Adipocyte (in vitro differentiated cells): Measurements from ENCODE around the gene HTR3E.

ENCODE experiments used
- DNase-seq: peaks from one replicate; pipeline ENCODE4 v3.0.0-alpha.2; 2015; ENCODE audit warnings: low read depth
- H3K27me3 ChIP-seq: replicated peaks from 2 replicates; pipeline ENCODE4 v1.7.0; 2013; ENCODE audit warnings: mild to moderate bottlenecking, low read length, moderate library complexity; ENCODE audit not compliant: control insufficient read depth, insufficient read depth
- H3K36me3 ChIP-seq: 2 replicates; pipeline ENCODE4 v1.7.0; 2013; ENCODE audit warnings: low read length, mild to moderate bottlenecking, moderate library complexity; ENCODE audit not compliant: control insufficient read depth, insufficient read depth, severe bottlenecking
- H3K4me1 ChIP-seq: 2 replicates; pipeline ENCODE4 v1.7.0; 2013; ENCODE audit warnings: mild to moderate bottlenecking, low read length, moderate library complexity; ENCODE audit not compliant: control insufficient read depth, insufficient read depth
- H3K4me3 ChIP-seq: 2 replicates; pipeline ENCODE4 v1.7.0; 2013; ENCODE audit warnings: mild to moderate bottlenecking, low read length, moderate library complexity
- H3K9ac ChIP-seq: 2 replicates; pipeline ENCODE4 v1.7.0; 2013; ENCODE audit warnings: mild to moderate bottlenecking, low read length, moderate library complexity
- H3K9me3 ChIP-seq: 2 replicates; pipeline ENCODE4 v1.7.0; 2013; ENCODE audit warnings: mild to moderate bottlenecking, low read length, moderate library complexity; ENCODE audit not compliant: control insufficient read depth

HTR3E gene

GRCh38 chr3:184075901-184076300, 21.0 kb upstream of the HTR3E start:
- DNase-seq: no peak
- H3K4me1 ChIP-seq: no peaks in the 10 kb centered on the region
- no peaks in the 10 kb centered on the region for H3K36me3 ChIP-seq
- H3K9ac ChIP-seq: no peak overlapping the region
- H3K9me3 ChIP-seq: no peaks in the 10 kb centered on the region
- H3K4me3 ChIP-seq: no peak overlapping the region
- peaks cover 12% of the 10 kb centered on the region for H3K27me3 ChIP-seq

GRCh38 chr3:184077881-184078280, 19.0 kb upstream of the HTR3E start:
- no peak overlapping the region for H3K4me3 ChIP-seq
- no peaks in the 10 kb centered on the region for H3K4me1 ChIP-seq
- H3K9ac ChIP-seq: no peak overlapping the region
- peaks cover 29% of the 10 kb centered on the region for H3K27me3 ChIP-seq
- DNase-seq: no peak
- H3K9me3 ChIP-seq: no peaks in the 10 kb centered on the region
- no peaks in the 10 kb centered on the region for H3K36me3 ChIP-seq

GRCh38 chr3:184078851-184079250, 18.0 kb upstream of the HTR3E start:
- H3K9ac ChIP-seq: no peak overlapping the region
- H3K27me3 ChIP-seq: peaks cover 25% of the 10 kb centered on the region
- H3K36me3 ChIP-seq: no peaks in the 10 kb centered on the region
- peak; percentile 82 for DNase-seq
- H3K4me1 ChIP-seq: no peaks in the 10 kb centered on the region
- H3K9me3 ChIP-seq: no peaks in the 10 kb centered on the region
- H3K4me3 ChIP-seq: no peak overlapping the region

GRCh38 chr3:184081116-184081830, 15.6 kb upstream of the HTR3E start:
- no peak for DNase-seq
- no peak overlapping the region for H3K4me3 ChIP-seq
- H3K36me3 ChIP-seq: no peaks in the 10 kb centered on the region
- H3K4me1 ChIP-seq: no peaks in the 10 kb centered on the region
- peaks cover 23% of the 10 kb centered on the region for H3K27me3 ChIP-seq
- H3K9me3 ChIP-seq: peaks cover 16% of the 10 kb centered on the region
- no peak overlapping the region for H3K9ac ChIP-seq

- Histone ChIP-seq H3K9ac (no peak overlapping the region), H3K4me3 (no peak overlapping the region), H3K9me3 (peaks cover 16% of the 10 kb centered on the region), H3K4me1 (no peaks in the 10 kb centered on the region), H3K36me3 (no peaks in the 10 kb centered on the region), H3K27me3 (peaks cover 19% of the 10 kb centered on the region)
- DNase-seq: no peak
Measured at GRCh38 chr3:184082034-184082433, 14.8 kb upstream of the HTR3E start.

GRCh38 chr3:184082465-184082864, 14.4 kb upstream of the HTR3E start:
- Histone ChIP-seq H3K4me1 (no peaks in the 10 kb centered on the region), H3K9me3 (peaks cover 16% of the 10 kb centered on the region), H3K4me3 (no peak overlapping the region)

GRCh38 chr3:184085389-184085852, 11.4 kb upstream of the HTR3E start:
- H3K9me3 ChIP-seq: peaks cover 16% of the 10 kb centered on the region
- peaks cover 19% of the 10 kb centered on the region for H3K27me3 ChIP-seq
- DNase-seq: no peak
- no peaks in the 10 kb centered on the region for H3K36me3 ChIP-seq
- H3K4me1 ChIP-seq: no peaks in the 10 kb centered on the region
- H3K4me3 ChIP-seq: no peak overlapping the region
- H3K9ac ChIP-seq: no peak overlapping the region

More at GRCh38 chr3:184082465-184082864, 14.4 kb upstream of the HTR3E start:
- H3K27me3 ChIP-seq: peaks cover 19% of the 10 kb centered on the region
- no peaks in the 10 kb centered on the region for H3K36me3 ChIP-seq
- no peak overlapping the region for H3K9ac ChIP-seq
- DNase-seq: no peak

GRCh38 chr3:184092199-184092598, 4.7 kb upstream of the HTR3E start:
- H3K4me3 ChIP-seq: no peak overlapping the region
- DNase-seq: no peak
- H3K27me3 ChIP-seq: no peaks in the 10 kb centered on the region
- H3K4me1 ChIP-seq: no peaks in the 10 kb centered on the region
- peaks cover 28% of the 10 kb centered on the region for H3K9me3 ChIP-seq
- no peak overlapping the region for H3K9ac ChIP-seq
- H3K36me3 ChIP-seq: no peaks in the 10 kb centered on the region

GRCh38 chr3:184097556-184097955, 692 bp downstream of the HTR3E start:
- H3K4me1 ChIP-seq: no peaks in the 10 kb centered on the region
- no peak overlapping the region for H3K9ac ChIP-seq
- no peak for DNase-seq
- peaks cover 13% of the 10 kb centered on the region for H3K9me3 ChIP-seq
- H3K4me3 ChIP-seq: no peak overlapping the region
- peaks cover 20% of the 10 kb centered on the region for H3K27me3 ChIP-seq
- H3K36me3 ChIP-seq: no peaks in the 10 kb centered on the region

- Histone ChIP-seq H3K27me3 (peaks cover 20% of the 10 kb centered on the region), H3K4me1 (no peaks in the 10 kb centered on the region), H3K9ac (no peak overlapping the region), H3K9me3 (peaks cover 5% of the 10 kb centered on the region), H3K4me3 (no peak overlapping the region), H3K36me3 (no peaks in the 10 kb centered on the region)
- DNase-seq: no peak
Measured at GRCh38 chr3:184099806-184100686, 3.2 kb downstream of the HTR3E start.

GRCh38 chr3:184110316-184110725, 13.5 kb downstream of the HTR3E start:
- peak; percentile 7 for DNase-seq
- Histone ChIP-seq H3K9ac (no peak overlapping the region), H3K4me1 (peaks cover 5% of the 10 kb centered on the region)

More at GRCh38 chr3:184110316-184110725, 13.5 kb downstream of the HTR3E start:
- no peaks in the 10 kb centered on the region for H3K36me3 ChIP-seq
- H3K9me3 ChIP-seq: no peaks in the 10 kb centered on the region
- H3K27me3 ChIP-seq: peaks cover 15% of the 10 kb centered on the region
- peak overlapping the region; percentile 44 for H3K4me3 ChIP-seq
